Glutamatergic neuron (in vitro differentiated cells): Measurements from ENCODE around the gene THEM4. TPM values are rescaled to one million over a fixed set of nuclear protein-coding genes. Genes with fewer than 3 reads are reported as not detected.
A peak's percentile ranks its signal among the peaks of the same experiment; 100 is the strongest.

Source experiments
- DNase-seq: peaks from one replicate; pipeline ENCODE4 v3.0.0; 2022
- H3K27ac Mint-ChIP-seq: one replicate; pipeline ENCODE4 v1.8.0; 2020; ENCODE audit warnings: mild to moderate bottlenecking, mixed read lengths, inconsistent platforms; ENCODE audit not compliant: unreplicated experiment
- H3K27me3 Mint-ChIP-seq: one replicate; pipeline ENCODE4 v1.8.0; 2020; ENCODE audit warnings: mild to moderate bottlenecking, moderate library complexity, mixed read lengths, inconsistent platforms; ENCODE audit not compliant: unreplicated experiment
- H3K36me3 Mint-ChIP-seq: one replicate; pipeline ENCODE4 v1.8.0; 2020; ENCODE audit warnings: mild to moderate bottlenecking, mixed read lengths, inconsistent platforms; ENCODE audit not compliant: unreplicated experiment
- H3K4me1 Mint-ChIP-seq: one replicate; pipeline ENCODE4 v1.8.0; 2020; ENCODE audit warnings: mild to moderate bottlenecking, low read depth, mixed read lengths, inconsistent platforms; ENCODE audit not compliant: unreplicated experiment
- H3K4me3 Mint-ChIP-seq: one replicate; pipeline ENCODE4 v1.8.0; 2020; ENCODE audit warnings: mild to moderate bottlenecking, mixed read lengths, inconsistent platforms; ENCODE audit not compliant: unreplicated experiment
- H3K9me3 Mint-ChIP-seq: one replicate; pipeline ENCODE4 v1.8.0; 2020; ENCODE audit warnings: mild to moderate bottlenecking, moderate library complexity, mixed read lengths, inconsistent platforms; ENCODE audit not compliant: unreplicated experiment
- total RNA-seq: library from RNA; stranded (reverse); fragmentation: NEBNext Ultra II Directional; extraction: Animal tissue kit (Norgen Biotek cat#: 25700); gene quantifications from one replicate; pipeline ENCODE4 v1.2.1, GENCODE V29; 2021; ENCODE audit not compliant: unreplicated experiment
- TF ChIP-seq, protein P1 (sequence below): fragments of 200-600 bp; sonication (generic); IDR thresholded peaks from one replicate; pipeline ENCODE4 v1.5.0; 2021; ENCODE audit not compliant: partially characterized antibody, unreplicated experiment

The THEM4 gene
- total RNA-seq, 1 donor from 2014 or later = 15.5 TPM

DNA sequence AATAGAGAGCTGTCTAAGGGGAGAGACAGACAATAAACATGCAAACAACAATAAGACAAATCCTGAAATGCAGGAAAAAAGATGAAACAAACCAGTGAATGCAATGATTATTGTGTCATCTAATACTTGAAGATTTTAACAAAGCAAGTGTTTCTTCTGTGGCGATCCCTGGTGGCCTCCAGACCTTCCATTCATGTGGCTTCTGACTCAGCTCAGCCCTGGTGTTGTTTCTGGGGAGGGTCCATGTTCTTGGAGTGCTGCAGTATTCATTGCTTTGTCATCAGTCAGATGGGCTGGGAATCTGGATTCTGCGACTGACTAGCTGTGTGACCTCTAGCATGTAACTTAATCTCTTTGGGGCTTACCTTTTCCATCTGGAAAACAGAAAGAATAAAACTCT lies 68.2 kb downstream of the THEM4 start:
- Mint-ChIP-seq H3K27me3 (peaks cover 24% of the 10 kb centered on the region), H3K36me3 (no peaks in the 10 kb centered on the region), H3K27ac (no peak overlapping the region), H3K4me1 (peaks cover 4% of the 10 kb centered on the region), H3K4me3 (no peak overlapping the region), H3K9me3 (peaks cover 6% of the 10 kb centered on the region)
- no peak for DNase-seq
- TF ChIP-seq, protein P1, sequence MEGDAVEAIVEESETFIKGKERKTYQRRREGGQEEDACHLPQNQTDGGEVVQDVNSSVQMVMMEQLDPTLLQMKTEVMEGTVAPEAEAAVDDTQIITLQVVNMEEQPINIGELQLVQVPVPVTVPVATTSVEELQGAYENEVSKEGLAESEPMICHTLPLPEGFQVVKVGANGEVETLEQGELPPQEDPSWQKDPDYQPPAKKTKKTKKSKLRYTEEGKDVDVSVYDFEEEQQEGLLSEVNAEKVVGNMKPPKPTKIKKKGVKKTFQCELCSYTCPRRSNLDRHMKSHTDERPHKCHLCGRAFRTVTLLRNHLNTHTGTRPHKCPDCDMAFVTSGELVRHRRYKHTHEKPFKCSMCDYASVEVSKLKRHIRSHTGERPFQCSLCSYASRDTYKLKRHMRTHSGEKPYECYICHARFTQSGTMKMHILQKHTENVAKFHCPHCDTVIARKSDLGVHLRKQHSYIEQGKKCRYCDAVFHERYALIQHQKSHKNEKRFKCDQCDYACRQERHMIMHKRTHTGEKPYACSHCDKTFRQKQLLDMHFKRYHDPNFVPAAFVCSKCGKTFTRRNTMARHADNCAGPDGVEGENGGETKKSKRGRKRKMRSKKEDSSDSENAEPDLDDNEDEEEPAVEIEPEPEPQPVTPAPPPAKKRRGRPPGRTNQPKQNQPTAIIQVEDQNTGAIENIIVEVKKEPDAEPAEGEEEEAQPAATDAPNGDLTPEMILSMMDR = no peak

DNA sequence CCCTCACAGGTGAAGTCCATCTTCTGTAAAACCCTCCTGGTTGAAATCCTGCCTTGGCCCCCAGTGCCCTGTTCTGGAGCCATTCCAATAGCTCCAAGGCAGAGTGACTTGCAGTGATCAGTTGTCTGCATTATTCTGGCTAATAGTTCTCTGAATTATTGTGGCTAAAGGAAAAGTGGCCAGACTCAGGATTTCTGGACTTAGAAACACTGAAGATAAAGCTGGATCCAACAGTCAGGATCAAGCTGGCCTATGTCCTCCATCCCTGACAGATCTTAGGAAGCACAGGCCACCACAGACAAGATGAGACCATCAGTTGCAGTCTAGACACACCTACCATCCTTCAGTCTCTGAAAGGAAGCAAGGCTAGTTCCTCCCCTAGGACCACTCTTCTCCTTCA lies 68.9 kb downstream of the THEM4 start:
- peaks cover 26% of the 10 kb centered on the region for H3K27me3 Mint-ChIP-seq
- H3K27ac Mint-ChIP-seq = peak overlapping the region; percentile 11
- H3K4me1 Mint-ChIP-seq = peaks cover 4% of the 10 kb centered on the region
- DNase-seq = no peak
- H3K9me3 Mint-ChIP-seq = peaks cover 6% of the 10 kb centered on the region
- no peaks in the 10 kb centered on the region for H3K36me3 Mint-ChIP-seq
- peak overlapping the region; percentile 3 for H3K4me3 Mint-ChIP-seq
- TF ChIP-seq, protein P1 = no peak

DNA sequence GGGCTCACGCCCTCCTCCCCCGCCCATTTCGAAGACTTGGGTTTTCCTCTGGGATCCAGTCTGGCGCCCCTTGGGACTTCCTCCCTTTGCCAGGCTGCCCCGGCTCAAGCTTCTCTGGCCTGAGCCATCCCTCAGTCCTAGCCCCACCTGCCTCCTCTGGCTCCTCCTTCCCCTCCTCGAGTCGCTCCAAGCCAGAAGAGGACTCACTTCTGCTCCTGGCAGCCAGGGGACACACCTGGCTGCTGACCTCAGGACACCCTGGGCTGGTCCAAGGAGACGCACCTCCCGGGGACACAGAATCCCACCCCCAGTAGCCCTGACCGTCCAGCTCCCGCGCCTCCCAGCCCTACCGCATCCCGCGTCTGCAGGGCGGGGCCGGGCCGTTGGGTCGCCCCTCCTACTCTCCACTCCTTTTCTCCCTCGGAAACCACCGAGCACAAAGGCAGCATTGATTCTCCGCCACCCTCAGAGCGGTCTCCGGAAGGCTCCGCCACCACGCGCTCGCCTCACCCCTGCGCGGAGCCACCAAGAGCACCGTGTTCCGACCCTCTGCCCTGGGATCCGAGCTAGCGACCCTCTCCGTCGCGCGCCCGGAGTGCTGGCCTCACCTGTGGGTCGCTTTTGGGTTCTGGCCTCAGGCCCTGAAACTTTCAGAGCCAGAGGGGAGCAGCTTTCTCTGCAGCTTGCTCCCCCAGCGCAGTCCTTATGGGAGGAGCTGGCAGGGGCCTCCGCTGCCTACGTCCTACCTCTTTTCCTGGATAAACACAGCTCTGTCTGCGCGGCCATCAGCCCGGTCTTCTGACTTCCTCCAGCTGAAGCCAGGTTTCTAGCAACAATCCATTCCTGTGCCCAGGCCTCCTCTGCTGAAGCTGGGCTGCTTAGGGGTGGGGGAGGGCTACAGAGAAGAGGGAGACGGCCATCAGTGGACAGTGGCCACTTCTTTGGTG lies 69.6 kb downstream of the THEM4 start, which contains the start of gene C2CD4D:
Gene C2CD4D (minus strand): TSS at position 364 of the 947 bp plus-strand sequence. CDS start 831 bp downstream, outside the sequence.
- H3K9me3 Mint-ChIP-seq = peaks cover 6% of the 10 kb centered on the region
- DNase-seq = peak; percentile 58
- peak within 1 kb of the TSS; percentile 82 for H3K4me3 Mint-ChIP-seq
- no peaks in the 10 kb centered on the region for H3K36me3 Mint-ChIP-seq
- peaks cover 4% of the 10 kb centered on the region for H3K4me1 Mint-ChIP-seq
- peak within 1 kb of the TSS; percentile 11 for H3K27ac Mint-ChIP-seq
- TF ChIP-seq, protein P1 = no peak
- peaks cover 25% of the 10 kb centered on the region for H3K27me3 Mint-ChIP-seq

DNA sequence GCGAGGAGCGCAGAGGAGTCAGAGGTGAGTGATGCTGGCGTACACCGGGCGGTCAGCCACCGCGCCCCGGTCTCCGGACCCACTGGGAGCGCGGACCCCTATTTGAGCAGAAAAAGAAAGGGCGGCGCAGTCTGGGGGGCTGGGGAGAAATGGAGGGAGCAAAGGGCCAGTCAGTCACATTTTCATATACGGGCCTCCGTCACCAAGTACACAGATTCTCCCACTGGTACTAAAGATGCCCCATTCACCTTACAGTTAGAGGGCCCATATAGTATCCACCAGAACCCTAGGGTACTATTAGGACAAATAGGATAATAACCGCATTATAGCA lies 70.3 kb downstream of the THEM4 start:
- H3K4me1 Mint-ChIP-seq = peaks cover 4% of the 10 kb centered on the region
- no peak for DNase-seq
- H3K27me3 Mint-ChIP-seq = peaks cover 23% of the 10 kb centered on the region
- peak overlapping the region; percentile 82 for H3K4me3 Mint-ChIP-seq
- TF ChIP-seq, protein P1 = no peak
- peaks cover 6% of the 10 kb centered on the region for H3K9me3 Mint-ChIP-seq
- no peaks in the 10 kb centered on the region for H3K36me3 Mint-ChIP-seq
- no peak overlapping the region for H3K27ac Mint-ChIP-seq
